ENCODE measurements around the gene RPS21. TPM values are rescaled to one million over a fixed set of nuclear protein-coding genes. Genes with fewer than 3 reads are reported as not detected.

The RPS21 gene
- total RNA-seq, 1 experiment from 2014 or later = 4,496 TPM

DNA sequence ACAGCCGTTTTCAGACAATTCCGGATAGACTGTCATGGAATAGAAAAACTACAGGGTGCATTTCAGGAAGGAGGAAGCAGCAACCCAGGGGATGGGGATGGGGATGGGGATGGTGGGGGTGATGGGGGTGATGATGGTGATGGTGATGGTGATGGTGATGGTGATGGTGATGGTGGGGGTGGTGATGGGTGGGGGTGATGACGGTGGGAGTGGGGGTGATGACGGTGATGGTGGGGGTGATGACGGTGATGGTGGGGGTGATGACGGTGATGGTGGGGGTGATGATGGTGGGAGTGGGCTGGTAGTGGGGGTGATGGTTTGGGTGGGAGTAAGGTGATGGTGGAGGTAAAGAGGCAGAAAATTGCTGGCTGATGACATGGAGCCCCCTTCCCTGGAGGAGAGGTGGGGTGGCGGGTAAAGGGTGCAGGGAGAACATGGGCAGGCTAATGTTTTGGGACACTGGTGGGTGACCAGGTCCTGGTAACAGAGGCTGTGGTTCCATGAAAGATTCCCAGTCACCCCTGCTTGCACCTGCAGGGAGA is 37.3 kb upstream of the RPS21 start:
- DNase-seq = no peak
- ChIA-PET CTCF (interaction anchor here (0.6 to 1.8 kb wide), 10 partner anchors 10 to 190 kb away, joined by 3 to 14 read pairs (median 4); no protein-coding TSS in a partner anchor), POLR2A (interaction anchor here (0.5 to 1.4 kb wide), 5 partner anchors 12 to 445 kb away, joined by 3 to 13 read pairs (median 5); partner anchors contain the start of genes LAMA5 and RPS21)
- H3K4me1 ChIP-seq = peaks cover 30% of the 10 kb centered on the region
- H3K27me3 ChIP-seq (replicated peaks; ENCODE audit: control insufficient read depth, insufficient read depth, low read length) = no peaks in the 10 kb centered on the region
- Mint-ChIP-seq H3K4me1 (ENCODE audit: low read depth, unreplicated experiment) (peaks cover 7% of the 10 kb centered on the region), H3K9me3 (ENCODE audit: unreplicated experiment) (peaks cover 18% of the 10 kb centered on the region), H3K36me3 (ENCODE audit: insufficient read depth, unreplicated experiment) (peaks cover 100% of the 10 kb centered on the region), H3K4me3 (ENCODE audit: unreplicated experiment) (peak overlapping the region; percentile 23), H3K27ac (ENCODE audit: unreplicated experiment) (peak overlapping the region; percentile 92), H3K27me3 (ENCODE audit: insufficient read depth, unreplicated experiment) (no peaks in the 10 kb centered on the region)
- no peaks in the 10 kb centered on the region for H3K9me3 ChIP-seq
- intact Hi-C loops (cut with micrococcal nuclease; ENCODE audit: unreplicated experiment) = loop anchor here (1.0 kb wide), 1 partner anchor 13 kb away; no protein-coding TSS in a partner anchor
- no TSS peak for BruUV-seq (replicated peaks)
- TF ChIP-seq, protein P1, sequence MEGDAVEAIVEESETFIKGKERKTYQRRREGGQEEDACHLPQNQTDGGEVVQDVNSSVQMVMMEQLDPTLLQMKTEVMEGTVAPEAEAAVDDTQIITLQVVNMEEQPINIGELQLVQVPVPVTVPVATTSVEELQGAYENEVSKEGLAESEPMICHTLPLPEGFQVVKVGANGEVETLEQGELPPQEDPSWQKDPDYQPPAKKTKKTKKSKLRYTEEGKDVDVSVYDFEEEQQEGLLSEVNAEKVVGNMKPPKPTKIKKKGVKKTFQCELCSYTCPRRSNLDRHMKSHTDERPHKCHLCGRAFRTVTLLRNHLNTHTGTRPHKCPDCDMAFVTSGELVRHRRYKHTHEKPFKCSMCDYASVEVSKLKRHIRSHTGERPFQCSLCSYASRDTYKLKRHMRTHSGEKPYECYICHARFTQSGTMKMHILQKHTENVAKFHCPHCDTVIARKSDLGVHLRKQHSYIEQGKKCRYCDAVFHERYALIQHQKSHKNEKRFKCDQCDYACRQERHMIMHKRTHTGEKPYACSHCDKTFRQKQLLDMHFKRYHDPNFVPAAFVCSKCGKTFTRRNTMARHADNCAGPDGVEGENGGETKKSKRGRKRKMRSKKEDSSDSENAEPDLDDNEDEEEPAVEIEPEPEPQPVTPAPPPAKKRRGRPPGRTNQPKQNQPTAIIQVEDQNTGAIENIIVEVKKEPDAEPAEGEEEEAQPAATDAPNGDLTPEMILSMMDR (IDR thresholded peaks at IDR 0.05; ENCODE audit: insufficient read depth in 1 of 2, low read depth in 1 of 2, low read length in 1 of 2, severe bottlenecking in 1 of 2, unreplicated experiment in 1 of 2) = no peak
- no peak overlapping the region for H3K4me3 ChIP-seq (ENCODE audit: low read depth, low read length)
- peaks cover 39% of the 10 kb centered on the region for H3K36me3 ChIP-seq (ENCODE audit: control insufficient read depth, insufficient read depth, low read length)

DNA sequence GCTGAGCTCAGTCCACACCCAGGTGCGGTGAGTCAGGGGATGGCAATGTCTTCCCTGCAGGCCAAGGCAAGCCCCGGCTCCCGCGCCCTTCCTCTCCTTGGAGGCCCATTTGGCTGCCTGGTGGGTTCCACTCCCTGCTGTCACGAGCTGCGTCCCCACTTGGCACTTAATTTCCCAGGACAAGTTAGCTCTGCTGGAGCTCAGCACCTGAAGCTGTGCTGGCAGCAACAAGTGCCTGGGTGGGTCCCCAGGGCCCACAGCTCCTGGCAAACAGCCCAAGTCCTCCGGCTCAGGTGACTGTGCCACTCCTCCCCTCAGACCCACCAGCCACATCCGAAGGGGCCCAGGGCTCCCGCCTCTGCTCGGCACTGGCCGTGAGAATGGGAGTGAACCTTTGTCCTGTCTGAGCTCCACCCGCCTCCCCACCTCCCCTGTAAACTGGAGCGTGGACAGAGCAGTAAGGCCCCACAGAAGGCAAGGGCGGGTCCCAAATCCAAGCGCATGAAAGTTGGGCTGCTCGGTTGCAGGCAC is 36.7 kb upstream of the RPS21 start:
- Histone ChIP-seq H3K9me3 (no peaks in the 10 kb centered on the region), H3K27me3 (replicated peaks; ENCODE audit: control insufficient read depth, insufficient read depth, low read length) (no peaks in the 10 kb centered on the region), H3K4me1 (peaks cover 35% of the 10 kb centered on the region), H3K4me3 (ENCODE audit: low read depth, low read length) (no peak overlapping the region), H3K36me3 (ENCODE audit: control insufficient read depth, insufficient read depth, low read length) (peaks cover 41% of the 10 kb centered on the region)
- CTCF ChIA-PET = interaction anchor here (0.6 to 1.8 kb wide), 9 partner anchors 11 to 189 kb away, joined by 3 to 14 read pairs (median 5); no protein-coding TSS in a partner anchor
- no TSS peak for BruUV-seq (replicated peaks)
- Mint-ChIP-seq H3K4me1 (ENCODE audit: low read depth, unreplicated experiment) (peaks cover 7% of the 10 kb centered on the region), H3K27me3 (ENCODE audit: insufficient read depth, unreplicated experiment) (no peaks in the 10 kb centered on the region), H3K27ac (ENCODE audit: unreplicated experiment) (peak overlapping the region; percentile 92), H3K4me3 (ENCODE audit: unreplicated experiment) (peak overlapping the region; percentile 23), H3K9me3 (ENCODE audit: unreplicated experiment) (peaks cover 18% of the 10 kb centered on the region), H3K36me3 (ENCODE audit: insufficient read depth, unreplicated experiment) (peaks cover 100% of the 10 kb centered on the region)
- TF ChIP-seq, protein P1 (IDR thresholded peaks at IDR 0.05; ENCODE audit: insufficient read depth in 1 of 2, low read depth in 1 of 2, low read length in 1 of 2, severe bottlenecking in 1 of 2, unreplicated experiment in 1 of 2) = no peak
- POLR2A ChIA-PET = interaction anchor here (0.5 to 1.4 kb wide), 6 partner anchors 12 to 444 kb away, joined by 3 to 13 read pairs (median 6); partner anchors contain the start of genes LAMA5 and RPS21
- intact Hi-C loops (cut with micrococcal nuclease; ENCODE audit: unreplicated experiment) = loop anchor here (1.0 kb wide), 1 partner anchor 12 kb away; no protein-coding TSS in a partner anchor
- peak; percentile 87 to 94 for DNase-seq

DNA sequence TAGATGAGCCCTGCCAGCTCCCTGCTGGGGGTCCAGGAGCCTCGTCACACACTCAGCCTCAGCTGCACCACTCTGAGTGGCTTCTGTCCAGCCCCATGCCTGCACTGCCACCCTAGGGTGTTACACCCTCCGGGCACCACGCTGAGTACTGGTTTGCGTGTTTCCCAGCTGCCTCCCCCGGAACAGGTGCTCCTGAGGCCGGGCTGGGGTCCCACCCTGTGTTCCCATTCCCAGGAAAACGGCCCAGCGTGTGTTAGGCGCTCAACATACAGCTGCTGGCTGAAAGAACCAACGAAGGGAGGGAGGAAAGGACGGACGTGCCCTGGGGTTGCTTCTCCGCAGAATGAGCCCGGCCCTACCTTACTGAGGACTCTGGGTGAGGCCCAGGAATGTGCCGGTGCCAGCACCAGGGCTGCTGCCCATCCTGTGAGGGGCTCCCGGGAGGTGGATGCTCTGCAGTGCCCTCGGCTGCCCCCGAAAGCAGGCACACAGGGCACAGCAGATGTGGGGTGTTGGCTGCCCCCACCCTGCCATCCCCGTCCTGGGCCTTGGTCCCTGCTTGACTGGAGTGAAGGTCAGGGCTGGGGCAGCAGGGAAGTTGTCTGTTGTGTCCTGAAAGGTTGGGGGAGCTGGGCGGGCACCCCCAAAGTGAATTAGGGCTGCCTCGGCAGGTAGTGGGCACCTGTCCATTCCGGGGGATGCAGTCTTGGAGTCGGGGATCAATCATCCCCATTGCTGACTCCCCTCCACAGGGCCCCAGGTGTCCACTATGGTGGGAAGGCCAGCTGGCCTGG is 36.1 kb upstream of the RPS21 start:
- Mint-ChIP-seq H3K36me3 (ENCODE audit: insufficient read depth, unreplicated experiment) (peaks cover 100% of the 10 kb centered on the region), H3K4me3 (ENCODE audit: unreplicated experiment) (no peak overlapping the region), H3K27me3 (ENCODE audit: insufficient read depth, unreplicated experiment) (no peaks in the 10 kb centered on the region), H3K27ac (ENCODE audit: unreplicated experiment) (peak overlapping the region; percentile 92), H3K4me1 (ENCODE audit: low read depth, unreplicated experiment) (peaks cover 9% of the 10 kb centered on the region), H3K9me3 (ENCODE audit: unreplicated experiment) (peaks cover 18% of the 10 kb centered on the region)
- BruUV-seq (replicated peaks) = no TSS peak
- ChIA-PET POLR2A (interaction anchor here (0.5 to 1.4 kb wide), 4 partner anchors 11 to 49 kb away, joined by 5 to 13 read pairs (median 8); partner anchors contain the start of gene LAMA5), CTCF (interaction anchor here (1.1 to 1.8 kb wide), 7 partner anchors 10 to 49 kb away, joined by 3 to 14 read pairs (median 5); no protein-coding TSS in a partner anchor)
- H3K9me3 ChIP-seq = no peaks in the 10 kb centered on the region
- DNase-seq = no peak
- TF ChIP-seq, protein P1 (IDR thresholded peaks at IDR 0.05; ENCODE audit: insufficient read depth in 1 of 2, low read depth in 1 of 2, low read length in 1 of 2, severe bottlenecking in 1 of 2, unreplicated experiment in 1 of 2) = no peak
- intact Hi-C loops (cut with micrococcal nuclease; ENCODE audit: unreplicated experiment) = loop anchor here (1.0 kb wide), 1 partner anchor 11 kb away; no protein-coding TSS in a partner anchor
- no peak overlapping the region for H3K4me3 ChIP-seq (ENCODE audit: low read depth, low read length)
- H3K36me3 ChIP-seq (ENCODE audit: control insufficient read depth, insufficient read depth, low read length) = peaks cover 39% of the 10 kb centered on the region
- H3K4me1 ChIP-seq = peaks cover 42% of the 10 kb centered on the region
- no peaks in the 10 kb centered on the region for H3K27me3 ChIP-seq (replicated peaks; ENCODE audit: control insufficient read depth, insufficient read depth, low read length)

Data from Caco-2 (cell line).